Measurements from ENCODE around the gene RHBDD3.

Gene RHBDD3

DNA sequence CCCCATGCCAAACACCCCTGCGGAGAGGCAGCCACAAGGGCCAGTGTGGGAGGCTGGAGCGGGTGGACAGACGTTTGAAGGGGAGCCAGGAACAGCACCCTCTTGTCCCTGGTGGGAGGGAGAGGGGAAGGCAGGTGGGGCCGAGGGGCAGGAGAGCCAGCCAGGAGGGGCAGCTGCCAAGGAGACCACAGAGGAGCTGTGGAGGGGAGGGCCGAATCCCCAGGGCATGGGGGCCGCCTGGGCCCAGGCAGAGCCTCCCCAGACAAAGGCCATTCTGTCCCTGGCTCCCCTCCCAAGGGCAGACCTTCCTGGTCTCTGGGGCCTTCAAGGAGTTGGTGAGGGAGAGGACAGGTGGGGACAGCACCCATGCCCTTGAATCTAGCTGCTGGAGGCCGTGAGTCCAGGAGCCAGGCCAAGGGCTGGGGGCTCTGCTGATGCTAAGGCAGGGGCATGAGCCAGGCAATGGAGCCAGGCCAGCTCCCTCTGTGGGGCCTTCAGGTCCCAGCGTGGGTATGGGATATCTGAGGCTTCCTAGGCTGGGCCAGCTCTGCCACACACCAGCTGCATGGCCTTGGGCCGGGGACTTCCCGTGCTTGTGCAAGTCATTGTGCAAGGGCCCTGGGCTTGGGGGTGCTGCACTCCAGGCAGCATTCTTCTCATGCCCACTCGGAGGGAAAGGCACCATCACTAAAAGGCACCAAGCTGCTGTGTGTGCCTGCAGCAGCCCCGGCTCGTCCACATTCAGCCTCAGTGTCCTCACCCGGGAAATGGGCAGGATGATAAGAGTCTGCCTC, 50.7 kb downstream of the RHBDD3 start:
- no peak for DNase-seq (ENCODE audit: low read depth)

DNA sequence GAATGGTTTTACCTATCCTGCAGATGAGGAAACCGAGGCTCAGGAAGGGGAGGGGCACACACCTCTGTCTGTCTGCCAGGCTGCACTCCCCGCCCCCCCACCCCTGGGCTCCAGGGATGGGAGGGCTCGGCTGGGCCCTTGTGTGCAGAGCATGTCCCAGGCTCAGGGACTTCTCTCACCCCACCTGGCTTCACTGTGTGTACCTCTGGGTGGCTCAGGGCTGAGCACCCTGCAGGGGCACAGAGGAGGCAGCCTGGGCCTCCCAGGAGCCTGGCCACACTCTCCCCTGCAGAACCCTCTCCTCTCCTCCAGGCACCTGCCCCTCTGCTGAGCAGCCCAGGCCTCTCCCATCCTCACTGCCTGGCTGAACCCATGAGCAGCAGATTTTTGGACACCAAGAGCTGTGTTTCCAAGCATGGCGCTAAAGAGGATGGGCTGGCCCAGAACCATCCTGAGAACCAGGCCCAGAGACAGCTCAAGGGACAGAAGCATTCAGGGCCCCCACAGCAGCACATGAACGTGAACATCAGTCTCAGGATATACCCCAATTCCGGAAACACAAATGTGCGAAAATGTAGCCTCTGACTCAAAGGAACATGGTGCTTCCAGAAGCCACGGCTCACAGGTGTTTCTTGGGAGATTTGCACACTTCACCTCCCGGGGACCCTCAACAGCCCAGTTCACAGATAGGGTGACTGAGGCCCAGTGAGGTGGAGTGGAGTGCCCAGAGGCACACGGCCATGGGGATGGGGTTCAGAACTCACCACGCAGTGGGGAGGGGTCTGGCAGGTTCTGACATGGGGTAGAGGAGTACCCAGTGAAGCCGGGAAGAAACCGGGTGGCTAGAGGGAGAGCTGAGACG, 51.5 kb downstream of the RHBDD3 start:
- DNase-seq (ENCODE audit: low read depth), result no peak

DNA sequence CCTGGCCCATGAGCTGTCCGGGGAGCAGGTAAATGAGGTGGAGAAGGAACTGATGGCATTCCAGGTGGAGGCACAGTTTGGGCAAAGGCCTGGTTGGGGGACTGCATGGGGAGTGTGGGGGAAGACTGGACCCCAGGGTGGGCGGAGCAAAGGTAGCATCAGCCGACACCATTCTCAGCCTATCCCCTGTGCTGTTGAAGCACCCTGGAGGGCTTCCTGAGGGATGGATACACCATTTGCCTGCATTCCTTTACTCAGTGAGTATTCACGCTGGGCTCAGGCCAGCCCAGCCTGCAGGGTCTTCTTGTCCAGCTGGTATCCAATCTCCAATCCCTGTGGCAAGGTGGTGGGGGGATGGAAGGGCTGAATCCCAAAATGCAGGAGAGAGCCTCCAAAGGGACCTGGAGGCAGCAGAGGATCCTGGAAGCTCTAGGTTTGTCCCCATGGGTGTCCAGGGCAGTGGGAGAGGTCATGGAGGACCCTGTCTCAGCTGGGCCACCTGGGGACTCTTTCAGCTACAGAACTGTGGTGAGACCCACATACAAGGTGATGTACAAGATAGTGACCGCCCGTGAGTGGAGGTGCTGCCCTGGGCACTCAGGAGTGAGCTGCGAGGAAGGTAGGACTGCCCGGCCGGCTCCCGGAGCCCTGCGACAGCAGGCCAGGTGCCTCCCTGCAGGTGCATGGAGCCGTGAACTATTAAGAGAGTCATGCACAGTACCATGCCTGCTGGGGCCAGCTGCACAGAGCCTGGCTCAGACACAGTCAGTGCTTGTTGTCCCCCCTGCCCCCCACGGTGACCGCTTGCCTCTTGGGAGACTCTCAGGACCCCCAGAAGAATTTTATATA, 52.5 kb downstream of the RHBDD3 start:
- DNase-seq (ENCODE audit: low read depth), result no peak

DNA sequence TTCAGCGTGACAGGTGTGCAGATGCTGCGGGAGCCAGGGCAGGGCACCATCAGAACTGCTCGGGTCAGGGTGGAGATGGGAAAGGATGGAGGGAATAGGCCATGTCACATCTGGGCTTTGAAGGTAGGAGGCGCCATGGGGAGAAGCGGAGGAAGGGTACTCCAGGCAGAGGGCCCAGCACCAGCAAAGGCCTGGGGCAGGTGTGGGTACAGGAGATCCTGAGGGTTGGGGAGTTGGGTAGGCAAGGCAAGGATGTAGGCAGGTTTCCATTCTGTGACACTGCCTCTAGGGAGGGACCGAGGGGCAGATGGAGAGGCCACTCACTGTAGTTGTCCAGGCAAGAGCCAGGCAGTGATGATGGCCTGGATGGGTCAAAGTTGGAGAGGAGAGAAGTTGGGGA, 53.5 kb downstream of the RHBDD3 start:
- DNase-seq (ENCODE audit: low read depth), result no peak

DNA sequence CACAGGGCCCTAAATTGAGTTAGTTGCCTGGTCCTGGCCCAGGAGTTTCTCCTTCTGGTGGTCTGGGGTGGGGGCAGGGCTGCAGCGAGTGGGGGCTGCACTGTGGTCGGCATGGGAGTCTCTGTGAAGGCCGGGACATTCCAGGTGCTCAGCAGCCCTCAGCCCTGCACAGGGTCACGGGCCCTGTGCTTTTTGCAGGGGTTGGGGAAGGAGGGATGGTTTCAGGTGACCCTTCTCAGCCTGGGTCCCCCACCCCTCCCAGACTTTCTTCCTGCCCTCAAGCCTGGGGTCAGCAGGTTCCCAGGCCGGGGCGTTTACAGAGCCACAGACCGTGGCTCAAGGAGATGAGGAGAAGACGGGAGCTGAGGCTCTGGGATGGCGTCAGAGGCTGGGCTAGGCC, 54.3 kb downstream of the RHBDD3 start:
- no peak for DNase-seq (ENCODE audit: low read depth)

DNA sequence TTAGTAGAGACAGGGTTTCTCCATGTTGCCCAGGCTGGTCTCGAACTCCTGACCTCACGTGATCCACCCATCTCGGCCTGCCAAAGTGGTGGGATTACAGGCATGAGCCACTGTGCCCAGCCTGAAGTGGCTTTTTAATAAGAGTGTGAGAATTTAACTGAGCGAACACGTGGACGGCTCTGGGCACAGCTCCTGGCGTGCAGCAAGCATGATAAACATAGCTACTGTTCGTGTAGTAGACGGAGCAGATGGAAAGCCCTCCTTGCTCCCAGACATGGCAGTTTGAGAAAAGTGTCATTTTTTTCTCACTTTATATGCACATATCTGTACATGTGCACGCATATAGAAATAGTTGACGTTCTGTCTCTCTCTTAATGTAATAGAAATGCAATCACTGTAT, 55.0 kb downstream of the RHBDD3 start:
- DNase-seq (ENCODE audit: low read depth), result no peak

DNA sequence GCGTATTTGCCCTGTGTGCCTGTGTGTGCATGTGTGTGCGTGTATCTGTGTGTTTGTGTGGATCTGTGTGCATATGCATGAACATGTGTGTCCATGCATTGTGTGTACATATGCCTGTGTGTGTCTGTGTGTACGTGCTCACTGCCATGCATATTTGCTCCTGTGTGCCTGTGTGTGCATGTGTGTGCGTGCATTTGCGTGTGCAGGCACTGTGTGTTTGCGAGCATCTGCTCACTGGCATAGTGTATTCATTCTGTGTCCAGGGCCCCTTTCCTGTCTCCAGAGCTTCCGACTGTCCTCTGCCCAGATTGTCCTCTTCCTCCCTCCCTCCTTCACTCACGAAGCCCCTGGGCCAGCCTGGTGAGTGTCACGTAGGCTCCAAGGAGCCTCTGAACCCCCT, 56.3 kb downstream of the RHBDD3 start:
- DNase-seq (ENCODE audit: low read depth), result no peak

DNA sequence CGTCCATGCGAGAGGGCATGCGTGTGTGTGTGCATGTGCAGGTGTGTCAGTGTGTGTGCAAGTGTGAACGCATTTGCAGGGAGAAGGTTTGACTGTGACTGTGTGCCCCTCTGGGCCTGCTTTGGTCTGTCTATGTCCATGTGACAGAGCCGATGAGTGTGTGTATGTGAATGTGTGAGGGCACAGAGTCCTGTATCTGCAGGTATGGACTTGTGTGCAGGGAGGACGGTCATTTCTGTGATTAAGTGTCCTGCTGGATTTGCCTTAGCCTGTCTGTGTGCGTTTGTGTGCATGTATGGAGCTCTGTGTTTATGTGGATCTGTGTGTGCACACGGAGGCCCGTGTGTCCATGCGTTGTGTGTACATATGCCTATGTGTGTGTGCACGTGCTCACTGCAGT, 56.7 kb downstream of the RHBDD3 start:
- no peak for DNase-seq (ENCODE audit: low read depth)
